GM21717 (cell line): ENCODE measurements around the gene HDLBP.
"Not testable (repeated sequence)": the region's sequence is repeated elsewhere in the genome, so short reads cannot be mapped to it uniquely, and the experiment has no call there.

Source experiments
- ATAC-seq: cut with Tn5 transposase; IDR thresholded peaks from one replicate; pipeline ENCODE4 v1.9.1; 2021; ENCODE audit warnings: mild to moderate bottlenecking, moderate library complexity; ENCODE audit not compliant: unreplicated experiment

Gene HDLBP

GRCh38 chr2:241308832-241309500 lies 6.5 kb downstream of the HDLBP start:
- no peak for ATAC-seq

DNA sequence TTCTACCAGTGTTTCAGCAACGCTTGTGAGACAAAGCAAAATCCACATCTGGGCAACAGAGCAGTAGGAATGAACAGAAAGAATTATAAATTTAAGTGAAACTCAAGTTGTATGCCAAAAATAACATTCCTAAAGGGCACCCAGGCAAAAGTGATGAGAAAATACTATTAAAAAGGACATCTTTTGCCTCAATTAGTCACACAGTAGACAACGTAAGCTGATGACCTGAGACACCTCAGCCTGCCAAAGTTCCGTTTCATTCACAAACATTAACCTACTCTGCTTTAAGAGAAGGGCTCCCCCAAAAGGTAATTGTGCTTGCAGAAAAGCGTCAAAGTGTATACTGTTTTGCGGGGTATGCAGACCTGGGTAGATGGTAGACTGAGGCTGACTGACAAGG lies 7.2 kb downstream of the HDLBP start:
- no peak for ATAC-seq

- ATAC-seq, result no peak
These were observed 8.4 kb downstream of the HDLBP start for GRCh38 chr2:241307055-241307454.

DNA sequence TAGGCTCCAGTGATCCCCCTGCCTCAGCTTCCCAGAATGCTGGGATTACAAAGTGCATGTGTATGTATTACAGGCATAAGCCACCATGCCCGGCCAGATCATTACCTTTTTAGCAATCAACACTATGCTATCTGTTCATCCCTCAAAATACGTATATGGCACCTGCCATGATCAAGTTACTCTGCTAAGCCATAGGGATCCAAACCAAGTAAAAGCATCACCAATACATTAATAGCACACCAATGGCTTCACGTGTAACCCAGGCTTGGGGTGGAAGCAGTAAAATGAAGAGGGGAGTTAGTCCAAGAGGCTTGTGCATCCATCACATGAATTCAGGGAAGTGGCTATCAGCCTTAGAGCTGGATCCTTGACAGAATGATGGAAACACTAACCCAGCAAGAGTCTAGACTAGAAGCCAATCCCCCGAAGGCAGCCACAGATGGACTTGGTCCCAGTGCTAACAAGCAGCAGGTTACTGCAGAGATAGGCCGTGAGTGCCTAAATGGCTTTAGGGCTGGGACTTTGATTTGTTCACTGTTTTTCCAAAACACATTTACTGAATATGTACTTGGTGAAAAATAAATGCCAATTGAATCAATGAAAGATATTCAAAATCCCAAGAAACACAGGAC lies 11.3 kb downstream of the HDLBP start:
- ATAC-seq, result no peak

GRCh38 chr2:241302759-241303651 lies 12.5 kb downstream of the HDLBP start:
- ATAC-seq, result no peak

GRCh38 chr2:241302083-241302482 lies 13.4 kb downstream of the HDLBP start:
- ATAC-seq, result no peak

DNA sequence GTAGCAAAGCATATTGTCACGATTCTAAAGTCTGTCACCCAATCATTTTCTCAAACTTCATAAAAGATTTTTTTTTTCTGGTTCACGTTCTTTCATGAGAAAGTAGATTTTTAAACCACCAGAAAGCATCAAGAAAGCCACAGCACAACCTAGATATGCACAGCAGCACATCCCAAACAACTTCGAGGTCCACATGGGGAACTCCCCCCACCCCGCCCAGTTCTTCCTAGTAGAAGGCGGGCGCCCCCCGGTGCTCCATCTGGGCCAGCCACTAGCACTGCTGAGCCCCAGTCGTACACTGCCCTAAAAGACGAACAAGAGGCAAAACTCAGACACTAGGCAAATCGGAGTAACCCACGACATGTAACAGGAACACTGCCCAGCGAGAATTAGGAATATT lies 15.5 kb downstream of the HDLBP start:
- no peak for ATAC-seq

DNA sequence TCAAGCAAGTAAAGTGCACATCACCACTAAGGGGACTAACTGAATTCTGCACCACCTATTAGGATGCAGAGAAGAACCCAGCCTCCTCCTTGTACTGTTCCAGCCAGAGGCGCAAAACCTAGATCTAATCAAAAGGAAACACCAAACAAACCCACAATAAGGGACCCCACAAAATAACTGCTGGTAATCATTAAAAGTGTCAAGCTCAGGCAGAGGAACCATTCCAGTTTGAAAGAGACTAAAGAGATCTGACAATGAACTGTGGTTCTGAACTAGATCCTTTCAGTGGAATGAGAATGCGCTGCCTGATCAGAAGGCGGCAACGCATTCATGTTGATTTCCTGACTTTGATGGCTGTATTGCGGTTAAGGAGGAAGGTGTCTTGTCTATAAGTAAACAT lies 16.8 kb downstream of the HDLBP start:
- ATAC-seq, result no peak

- ATAC-seq, result no peak
These were observed 18.7 kb downstream of the HDLBP start for GRCh38 chr2:241296767-241297166.

- ATAC-seq, result no peak
These were observed 20.0 kb downstream of the HDLBP start for GRCh38 chr2:241295326-241296095.

DNA sequence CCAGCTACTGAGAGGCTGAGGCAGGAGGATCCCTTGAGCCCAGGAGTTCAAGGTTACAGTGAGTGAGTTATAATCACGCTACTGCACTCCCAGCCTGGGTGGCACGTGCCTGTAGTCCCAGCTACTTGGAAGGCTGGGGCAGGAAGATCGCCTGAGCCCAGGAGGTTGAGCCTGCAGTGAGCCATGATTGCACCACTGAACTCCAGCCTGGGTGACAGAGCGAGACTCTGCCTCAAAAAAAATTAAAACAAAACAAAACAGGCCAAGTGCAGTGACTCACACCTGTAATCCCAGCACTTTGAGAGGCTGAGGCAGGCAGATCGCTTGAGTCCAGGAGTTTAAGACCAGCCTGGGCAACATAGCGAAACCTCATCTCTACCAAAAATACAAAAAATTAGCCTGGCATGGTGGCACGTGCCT lies 22.1 kb downstream of the HDLBP start:
- ATAC-seq, result not testable (repeated sequence)

GRCh38 chr2:241291977-241292376 lies 23.5 kb downstream of the HDLBP start:
- ATAC-seq, result no peak

- ATAC-seq, result no peak
These were observed 24.3 kb downstream of the HDLBP start for GRCh38 chr2:241291153-241291552.

DNA sequence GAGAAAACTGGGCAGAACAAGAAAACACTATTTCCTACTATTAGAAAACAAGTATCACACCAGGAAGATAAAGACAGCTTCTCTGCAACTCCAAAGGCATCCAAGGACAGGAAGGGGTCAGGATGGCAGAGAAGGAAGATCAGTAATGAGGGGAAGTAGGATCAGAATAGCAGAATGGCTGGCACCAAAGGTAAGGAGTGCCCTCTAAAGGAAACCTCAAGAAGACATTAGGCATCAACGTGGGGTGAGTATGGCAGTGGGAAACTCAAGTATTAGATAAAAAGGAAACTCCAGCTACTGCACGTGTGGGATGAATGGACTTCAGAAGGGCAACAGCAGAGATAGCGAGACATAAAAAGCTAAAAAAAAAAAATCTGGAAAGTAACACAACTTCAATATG lies 25.9 kb downstream of the HDLBP start:
- no peak for ATAC-seq

DNA sequence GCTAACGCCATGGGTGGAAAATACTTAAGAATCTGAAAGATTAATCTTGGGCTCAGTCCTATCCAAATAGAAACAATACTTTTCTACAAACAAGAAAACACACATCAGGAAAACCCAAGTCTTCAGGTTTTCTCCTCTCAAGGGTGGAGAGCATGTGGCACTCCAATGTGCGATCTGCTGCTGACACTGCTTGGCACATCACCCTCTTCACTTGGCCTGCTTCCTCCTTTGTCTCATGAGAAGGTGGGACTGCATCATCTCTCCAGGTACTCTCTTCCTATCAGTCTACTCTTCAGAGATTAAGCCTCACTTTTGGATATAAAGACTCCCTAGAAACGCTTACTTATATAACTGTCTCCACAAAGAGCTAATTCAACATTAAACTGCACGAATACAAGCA lies 26.4 kb downstream of the HDLBP start:
- ATAC-seq, result no peak

GRCh38 chr2:241288324-241288888 lies 27.1 kb downstream of the HDLBP start:
- no peak for ATAC-seq

- ATAC-seq, result no peak
These were observed 29.0 kb downstream of the HDLBP start for GRCh38 chr2:241286348-241287090.

GRCh38 chr2:241285596-241285995 lies 29.9 kb downstream of the HDLBP start:
- no peak for ATAC-seq

GRCh38 chr2:241282555-241282954 lies 32.9 kb downstream of the HDLBP start:
- ATAC-seq, result no peak

GRCh38 chr2:241280291-241280690 lies 35.2 kb downstream of the HDLBP start:
- no peak for ATAC-seq
